PC-3 (cell line): ENCODE results near the gene STAT5A. TPM values are rescaled to one million over a fixed set of nuclear protein-coding genes. Genes with fewer than 3 reads are reported as not detected.
"Not testable (repeated sequence)": the region's sequence is repeated elsewhere in the genome, so short reads cannot be mapped to it uniquely, and the experiment has no call there.

Experiments
- ATAC-seq: fragments of 200-7000 bp; cut with Tn5 transposase; 2 replicates; pipeline ENCODE4 v1.9.1; 2020; ENCODE audit warnings: mild to moderate bottlenecking, moderate library complexity
- BruUV-seq: library from RNA; stranded (reverse); fragments of 400-500 nt; replicated peaks from 2 replicates; lab custom pipeline; 2021; lab: Mats Ljungman, UMichigan
- CTCF ChIA-PET: fragments of 300-600 bp; sonication (Branson Sonifier 250); formaldehyde crosslinking; loops from one replicate; lab custom pipeline; 2022; ENCODE audit warnings: antibody characterized with exemption; lab: Charles Lee
- POLR2A ChIA-PET: fragments of 300-600 bp; sonication (Branson Sonifier 250); formaldehyde crosslinking; loops from one replicate; lab custom pipeline; 2022; ENCODE audit warnings: antibody characterized with exemption; ENCODE audit not compliant: unreplicated experiment; lab: Charles Lee
- DNase-seq: peaks from one replicate; pipeline ENCODE4 v3.0.0-alpha.2; 2015
- H2AFZ ChIP-seq: fragments of 300-600 bp; sonication (generic); 2 replicates; pipeline ENCODE4 v1.6.0; 2016; ENCODE audit warnings: antibody characterized with exemption, low read length
- H3F3A ChIP-seq: fragments of 300-600 bp; sonication (generic); one replicate; pipeline ENCODE4 v1.6.0; 2017; ENCODE audit warnings: antibody characterized with exemption, low read length, control low read depth, mild to moderate bottlenecking; ENCODE audit not compliant: unreplicated experiment
- H3K27ac ChIP-seq: fragments of 300-600 bp; sonication (generic); 2 replicates; pipeline ENCODE4 v1.5.1; 2016; ENCODE audit warnings: mild to moderate bottlenecking, low read length
- H3K27me3 ChIP-seq: fragments of 300-600 bp; sonication (generic); 2 replicates; pipeline ENCODE4 v1.6.1; 2016; ENCODE audit warnings: low read length, mixed read lengths
- H3K36me3 ChIP-seq: fragments of 300-600 bp; sonication (generic); 2 replicates; pipeline ENCODE4 v1.6.1; 2016; ENCODE audit warnings: low read depth, mixed run types, low read length, mixed read lengths
- H3K4me1 ChIP-seq: fragments of 300-600 bp; sonication (generic); 2 replicates; pipeline ENCODE4 v1.5.1; 2016; ENCODE audit warnings: low read length; ENCODE audit not compliant: insufficient read depth
- H3K4me2 ChIP-seq: fragments of 300-600 bp; sonication (generic); 2 replicates; pipeline ENCODE4 v1.6.0; 2016; ENCODE audit warnings: low read length
- H3K4me3 ChIP-seq: fragments of 300-600 bp; sonication (generic); 2 replicates; pipeline ENCODE4 v1.5.1; 2016; ENCODE audit warnings: mild to moderate bottlenecking, low read length, mixed read lengths
- H3K79me2 ChIP-seq: fragments of 300-600 bp; sonication (generic); 2 replicates; pipeline ENCODE4 v1.6.1; 2017; ENCODE audit warnings: low read length, mixed read lengths
- H3K9ac ChIP-seq: fragments of 300-600 bp; sonication (generic); 2 replicates; pipeline ENCODE4 v1.6.0; 2016; ENCODE audit warnings: mild to moderate bottlenecking, low read length
- H3K9me2 ChIP-seq: fragments of 300-600 bp; sonication (generic); replicated peaks from 2 replicates; pipeline ENCODE4 v1.6.1; 2016; ENCODE audit warnings: mixed run types, low read length, mixed read lengths
- H3K9me3 ChIP-seq: fragments of 300-600 bp; sonication (generic); 2 replicates; pipeline ENCODE4 v1.6.1; 2016; ENCODE audit warnings: low read length, mixed read lengths
- H4K20me1 ChIP-seq: fragments of 300-600 bp; sonication (generic); 2 replicates; pipeline ENCODE4 v1.6.1; 2016; ENCODE audit warnings: low read length, mixed read lengths
- EZH2 ChIP-seq: fragments of 300-600 bp; sonication (generic); IDR thresholded peaks from one replicate; pipeline ENCODE4 v1.6.1; 2017; ENCODE audit warnings: antibody characterized with exemption, mild to moderate bottlenecking, low read length; ENCODE audit not compliant: unreplicated experiment
- EZH2phosphoT487 ChIP-seq: fragments of 300-600 bp; sonication (generic); IDR thresholded peaks from 2 replicates; pipeline ENCODE4 v1.6.1; 2018; ENCODE audit warnings: mild to moderate bottlenecking, antibody characterized with exemption, low read length, borderline replicate concordance
- intact Hi-C: fragments of 100-400 bp; cut with micrococcal nuclease; formaldehyde crosslinking; loops from 2 replicates; pipeline ENCODE4 v1.9.0; 2023
- total RNA-seq: library from RNA; depleted of rRNA; stranded (reverse); fragments of >200 nt; gene quantifications from 2 replicates; pipeline ENCODE4 v1.2.3, GENCODE V29; 2014
- TF ChIP-seq, protein P1 (sequence below): fragments of 300-600 bp; sonication (generic); conservative IDR thresholded peaks from 2 replicates; pipeline ENCODE4 v1.5.1; 2017; ENCODE audit warnings: antibody characterized with exemption, low read depth, mild to moderate bottlenecking, low read length

The STAT5A gene
- total RNA-seq, 1 experiment from 2014 or later = not detected

DNA sequence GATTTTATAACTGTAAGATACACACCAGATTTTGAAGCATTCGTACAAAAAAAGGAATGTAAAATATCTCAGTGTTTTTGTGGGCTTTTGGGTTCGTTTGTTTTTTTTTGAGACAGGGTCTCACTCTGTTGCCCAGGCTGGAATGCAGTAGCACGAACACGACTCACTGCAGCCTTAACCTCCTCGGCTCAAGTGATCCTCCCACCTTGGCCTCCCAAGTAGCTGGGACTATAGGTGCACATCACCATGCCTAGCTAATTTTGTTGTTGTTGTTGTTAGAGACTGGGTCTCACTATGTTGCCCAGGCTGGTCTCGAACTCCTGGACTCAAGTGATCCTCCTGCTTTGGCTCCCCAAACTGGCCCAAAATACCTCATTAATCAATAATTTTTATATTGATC is 28.0 kb upstream of the STAT5A start:
- Histone ChIP-seq H3K9me2 (no peaks in the 10 kb centered on the region), H3K36me3 (no peaks in the 10 kb centered on the region), H3K9ac (no peak overlapping the region), H3K4me3 (no peak overlapping the region), H3F3A (no peaks in the 10 kb centered on the region), H2AFZ (no peak overlapping the region), H4K20me1 (no peaks in the 10 kb centered on the region), H3K79me2 (no peaks in the 10 kb centered on the region), H3K27ac (no peak overlapping the region), H3K4me1 (no peaks in the 10 kb centered on the region), H3K4me2 (no peak overlapping the region), H3K27me3 (no peaks in the 10 kb centered on the region), H3K9me3 (no peaks in the 10 kb centered on the region)
- no TSS peak for BruUV-seq
- no peak for ATAC-seq
- DNase-seq = no peak
- intact Hi-C loops = no loop called here
- CTCF ChIA-PET = no interaction called here
- TF ChIP-seq EZH2phosphoT487 (no peak), EZH2 (no peak)
- TF ChIP-seq, protein P1, sequence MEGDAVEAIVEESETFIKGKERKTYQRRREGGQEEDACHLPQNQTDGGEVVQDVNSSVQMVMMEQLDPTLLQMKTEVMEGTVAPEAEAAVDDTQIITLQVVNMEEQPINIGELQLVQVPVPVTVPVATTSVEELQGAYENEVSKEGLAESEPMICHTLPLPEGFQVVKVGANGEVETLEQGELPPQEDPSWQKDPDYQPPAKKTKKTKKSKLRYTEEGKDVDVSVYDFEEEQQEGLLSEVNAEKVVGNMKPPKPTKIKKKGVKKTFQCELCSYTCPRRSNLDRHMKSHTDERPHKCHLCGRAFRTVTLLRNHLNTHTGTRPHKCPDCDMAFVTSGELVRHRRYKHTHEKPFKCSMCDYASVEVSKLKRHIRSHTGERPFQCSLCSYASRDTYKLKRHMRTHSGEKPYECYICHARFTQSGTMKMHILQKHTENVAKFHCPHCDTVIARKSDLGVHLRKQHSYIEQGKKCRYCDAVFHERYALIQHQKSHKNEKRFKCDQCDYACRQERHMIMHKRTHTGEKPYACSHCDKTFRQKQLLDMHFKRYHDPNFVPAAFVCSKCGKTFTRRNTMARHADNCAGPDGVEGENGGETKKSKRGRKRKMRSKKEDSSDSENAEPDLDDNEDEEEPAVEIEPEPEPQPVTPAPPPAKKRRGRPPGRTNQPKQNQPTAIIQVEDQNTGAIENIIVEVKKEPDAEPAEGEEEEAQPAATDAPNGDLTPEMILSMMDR = no peak
- POLR2A ChIA-PET = no interaction called here

GRCh38 chr17:42264366-42264765 is 23.9 kb upstream of the STAT5A start:
- ATAC-seq, H3K27ac ChIP-seq, H3K9me3 ChIP-seq, intact Hi-C loops, H3K9ac ChIP-seq, H3K4me2 ChIP-seq, H3K79me2 ChIP-seq, H3K4me3 ChIP-seq, BruUV-seq, CTCF ChIA-PET, H3F3A ChIP-seq, H3K27me3 ChIP-seq, H3K4me1 ChIP-seq, POLR2A ChIA-PET, DNase-seq, H3K36me3 ChIP-seq, H4K20me1 ChIP-seq, H2AFZ ChIP-seq, H3K9me2 ChIP-seq: not testable (repeated sequence)

DNA sequence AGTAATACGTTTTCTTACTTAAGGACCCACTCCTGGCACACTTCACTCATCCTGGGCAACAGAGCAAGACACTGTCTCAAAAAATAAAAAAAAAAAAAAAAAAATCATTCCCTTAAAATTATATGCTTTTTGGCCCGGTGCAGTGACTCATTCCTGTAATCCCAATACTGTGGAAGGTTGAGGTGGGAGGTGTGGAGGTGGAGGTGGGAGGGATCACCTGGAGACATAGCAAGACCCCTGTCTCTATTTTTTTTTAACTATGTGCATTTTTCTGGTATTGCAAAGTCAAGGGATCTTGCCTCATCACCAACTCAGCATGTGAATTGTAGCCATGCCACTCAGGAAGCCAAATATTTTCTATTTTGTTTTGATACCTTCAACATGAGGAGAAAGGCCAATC is 21.8 kb upstream of the STAT5A start:
- DNase-seq (no peak), ATAC-seq (no peak)
- no peaks in the 10 kb centered on the region for H3K9me3 ChIP-seq
- H3K9me2 ChIP-seq = no peaks in the 10 kb centered on the region
- no peak overlapping the region for H3K4me3 ChIP-seq
- intact Hi-C loops = no loop called here
- H2AFZ ChIP-seq = no peak overlapping the region
- TF ChIP-seq EZH2phosphoT487 (no peak), EZH2 (no peak)
- TF ChIP-seq, protein P1 = no peak
- BruUV-seq = no TSS peak
- H4K20me1 ChIP-seq = no peaks in the 10 kb centered on the region
- H3K4me2 ChIP-seq = no peak overlapping the region
- no peaks in the 10 kb centered on the region for H3K36me3 ChIP-seq
- no peak overlapping the region for H3K27ac ChIP-seq
- H3K4me1 ChIP-seq = no peaks in the 10 kb centered on the region
- ChIA-PET POLR2A (no interaction called here), CTCF (no interaction called here)
- H3K27me3 ChIP-seq = no peaks in the 10 kb centered on the region
- H3K9ac ChIP-seq = no peak overlapping the region
- no peaks in the 10 kb centered on the region for H3F3A ChIP-seq
- H3K79me2 ChIP-seq = no peaks in the 10 kb centered on the region
